OCI-LY1 (cell line): ENCODE data around the gene CD33.

ENCODE experiments used
- H2AFZ ChIP-seq: fragments of 200-600 bp; sonication (generic), shearing (Covaris generic); 2 replicates; pipeline ENCODE4 v1.6.0; 2014; ENCODE audit warnings: antibody characterized with exemption, mild to moderate bottlenecking, low read length
- H3F3A ChIP-seq: fragments of 200-600 bp; sonication (generic), shearing (Covaris generic); 2 replicates; pipeline ENCODE4 v1.6.0; 2014; ENCODE audit warnings: mild to moderate bottlenecking, antibody characterized with exemption, low read length, moderate library complexity; ENCODE audit not compliant: insufficient read depth
- H3K27ac ChIP-seq: fragments of 200-600 bp; sonication (generic); 2 replicates; pipeline ENCODE4 v1.5.1; 2014; ENCODE audit warnings: low read length, mixed run types, mild to moderate bottlenecking, low read depth; ENCODE audit not compliant: poor library complexity, severe bottlenecking
- H3K27me3 ChIP-seq: fragments of 200-600 bp; sonication (generic); 2 replicates; pipeline ENCODE4 v1.6.0; 2014; ENCODE audit warnings: antibody characterized with exemption, mild to moderate bottlenecking, low read length, moderate library complexity; ENCODE audit not compliant: insufficient read depth
- H3K36me3 ChIP-seq: fragments of 200-600 bp; sonication (generic); 2 replicates; pipeline ENCODE4 v1.6.1; 2014; ENCODE audit warnings: mild to moderate bottlenecking, antibody characterized with exemption, low read length, moderate library complexity, mixed read lengths; ENCODE audit not compliant: insufficient read depth
- H3K4me1 ChIP-seq: fragments of 200-600 bp; sonication (generic); 2 replicates; pipeline ENCODE4 v1.5.1; 2014; ENCODE audit warnings: mild to moderate bottlenecking, low read length, moderate library complexity; ENCODE audit not compliant: insufficient read depth, severe bottlenecking
- H3K4me2 ChIP-seq: fragments of 200-600 bp; sonication (generic), shearing (Covaris generic); 2 replicates; pipeline ENCODE4 v1.6.1; 2014; ENCODE audit warnings: low read length
- H3K4me3 ChIP-seq: fragments of 200-600 bp; sonication (generic); 2 replicates; pipeline ENCODE4 v1.5.1; 2014; ENCODE audit warnings: low read length, low read depth, mild to moderate bottlenecking, mixed read lengths; ENCODE audit not compliant: poor library complexity, severe bottlenecking
- H3K79me2 ChIP-seq: fragments of 200-600 bp; shearing (Covaris generic); 2 replicates; pipeline ENCODE4 v1.6.1; 2016; ENCODE audit warnings: mixed run types, low read length, mixed read lengths; ENCODE audit not compliant: insufficient read depth
- H3K9ac ChIP-seq: fragments of 200-600 bp; sonication (generic), shearing (Covaris generic); 2 replicates; pipeline ENCODE4 v1.6.1; 2014; ENCODE audit warnings: mild to moderate bottlenecking, low read length, mixed read lengths
- H3K9me2 ChIP-seq: fragments of 200-600 bp; sonication (generic), shearing (Covaris generic); 2 replicates; pipeline ENCODE4 v1.6.1; 2014; ENCODE audit warnings: low read depth, mild to moderate bottlenecking, low read length, mixed read lengths
- H3K9me3 ChIP-seq: fragments of 200-600 bp; shearing (Covaris generic); 2 replicates; pipeline ENCODE4 v1.6.1; 2014; ENCODE audit warnings: low read length, mixed read lengths
- H4K20me1 ChIP-seq: fragments of 200-600 bp; sonication (generic), shearing (Covaris generic); 2 replicates; pipeline ENCODE4 v1.6.0; 2016; ENCODE audit warnings: mild to moderate bottlenecking, low read length; ENCODE audit not compliant: insufficient read depth
- EZH2 ChIP-seq: fragments of 200-600 bp; sonication (generic), shearing (Covaris generic); IDR thresholded peaks from 2 replicates; pipeline ENCODE4 v1.8.0; 2017; ENCODE audit warnings: borderline replicate concordance, mixed run types, mild to moderate bottlenecking, antibody characterized with exemption, low read length, moderate library complexity, mixed read lengths
- TF ChIP-seq, protein P1 (sequence below): fragments of 200-600 bp; sonication (generic), shearing (Covaris generic); IDR thresholded peaks from 2 replicates; pipeline ENCODE4 v1.5.1; 2017; ENCODE audit warnings: mild to moderate bottlenecking, antibody characterized with exemption, low read length, moderate library complexity, mixed read lengths

CD33 gene

DNA sequence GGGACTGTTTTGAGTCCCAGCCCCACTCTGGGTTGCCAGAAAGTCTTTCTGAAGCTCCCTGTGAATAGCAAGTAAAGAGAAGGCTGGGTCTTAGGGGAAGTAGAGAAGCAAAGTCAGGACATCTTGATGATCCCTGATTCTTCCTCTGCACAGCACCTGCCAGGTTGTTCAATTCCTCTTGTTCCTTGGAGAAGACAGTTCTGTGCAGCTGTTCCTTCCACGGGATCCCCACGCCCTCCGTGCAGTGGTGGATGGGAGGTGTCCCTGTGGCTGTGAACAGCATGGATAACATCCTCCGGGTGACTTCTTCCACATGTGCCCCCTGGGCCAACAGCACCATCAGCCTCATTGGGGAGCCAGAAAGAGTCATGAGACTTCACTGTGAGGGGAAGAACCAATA is 57.5 kb downstream of the CD33 start:
- H3K27ac ChIP-seq: no peak overlapping the region
- H3K9ac ChIP-seq: no peak overlapping the region
- H4K20me1 ChIP-seq: no peaks in the 10 kb centered on the region
- no peaks in the 10 kb centered on the region for H3K9me2 ChIP-seq
- H3K4me2 ChIP-seq: no peak overlapping the region
- no peaks in the 10 kb centered on the region for H3F3A ChIP-seq
- no peaks in the 10 kb centered on the region for H3K36me3 ChIP-seq
- no peaks in the 10 kb centered on the region for H3K79me2 ChIP-seq
- H3K4me1 ChIP-seq: no peaks in the 10 kb centered on the region
- no peak overlapping the region for H3K4me3 ChIP-seq
- H3K27me3 ChIP-seq: no peaks in the 10 kb centered on the region
- no peak overlapping the region for H2AFZ ChIP-seq
- no peak for TF ChIP-seq EZH2
- TF ChIP-seq, protein P1, sequence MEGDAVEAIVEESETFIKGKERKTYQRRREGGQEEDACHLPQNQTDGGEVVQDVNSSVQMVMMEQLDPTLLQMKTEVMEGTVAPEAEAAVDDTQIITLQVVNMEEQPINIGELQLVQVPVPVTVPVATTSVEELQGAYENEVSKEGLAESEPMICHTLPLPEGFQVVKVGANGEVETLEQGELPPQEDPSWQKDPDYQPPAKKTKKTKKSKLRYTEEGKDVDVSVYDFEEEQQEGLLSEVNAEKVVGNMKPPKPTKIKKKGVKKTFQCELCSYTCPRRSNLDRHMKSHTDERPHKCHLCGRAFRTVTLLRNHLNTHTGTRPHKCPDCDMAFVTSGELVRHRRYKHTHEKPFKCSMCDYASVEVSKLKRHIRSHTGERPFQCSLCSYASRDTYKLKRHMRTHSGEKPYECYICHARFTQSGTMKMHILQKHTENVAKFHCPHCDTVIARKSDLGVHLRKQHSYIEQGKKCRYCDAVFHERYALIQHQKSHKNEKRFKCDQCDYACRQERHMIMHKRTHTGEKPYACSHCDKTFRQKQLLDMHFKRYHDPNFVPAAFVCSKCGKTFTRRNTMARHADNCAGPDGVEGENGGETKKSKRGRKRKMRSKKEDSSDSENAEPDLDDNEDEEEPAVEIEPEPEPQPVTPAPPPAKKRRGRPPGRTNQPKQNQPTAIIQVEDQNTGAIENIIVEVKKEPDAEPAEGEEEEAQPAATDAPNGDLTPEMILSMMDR: no peak
- no peaks in the 10 kb centered on the region for H3K9me3 ChIP-seq

DNA sequence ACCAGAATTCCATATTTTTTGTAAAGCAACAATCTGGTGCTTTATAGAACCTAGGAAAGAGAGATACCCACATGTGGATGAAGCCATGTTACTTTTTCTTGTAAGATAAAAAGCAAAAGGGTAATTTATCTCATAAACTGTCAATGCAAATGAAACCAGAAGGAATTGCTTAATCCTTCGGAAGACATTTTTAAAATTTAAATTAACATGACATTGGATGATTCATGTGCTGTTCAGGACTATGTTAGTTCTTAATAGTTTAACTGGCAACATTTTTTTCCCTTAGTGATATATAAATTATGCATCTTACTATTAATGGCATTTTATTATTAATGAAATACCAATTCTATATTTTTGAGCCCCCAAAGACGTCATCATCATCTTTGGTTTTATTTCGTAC is 60.8 kb downstream of the CD33 start:
- H3K9me2 ChIP-seq: no peaks in the 10 kb centered on the region
- no peaks in the 10 kb centered on the region for H3K79me2 ChIP-seq
- H3K27ac ChIP-seq: no peak overlapping the region
- no peaks in the 10 kb centered on the region for H4K20me1 ChIP-seq
- no peaks in the 10 kb centered on the region for H3K36me3 ChIP-seq
- no peak overlapping the region for H2AFZ ChIP-seq
- no peak overlapping the region for H3K4me2 ChIP-seq
- TF ChIP-seq EZH2: no peak
- TF ChIP-seq, protein P1: no peak
- H3K27me3 ChIP-seq: no peaks in the 10 kb centered on the region
- H3K4me3 ChIP-seq: no peak overlapping the region
- no peaks in the 10 kb centered on the region for H3K4me1 ChIP-seq
- H3K9ac ChIP-seq: no peak overlapping the region
- H3F3A ChIP-seq: no peaks in the 10 kb centered on the region
- no peaks in the 10 kb centered on the region for H3K9me3 ChIP-seq
